ENCODE results near the gene PCGF1.

The PCGF1 gene

DNA sequence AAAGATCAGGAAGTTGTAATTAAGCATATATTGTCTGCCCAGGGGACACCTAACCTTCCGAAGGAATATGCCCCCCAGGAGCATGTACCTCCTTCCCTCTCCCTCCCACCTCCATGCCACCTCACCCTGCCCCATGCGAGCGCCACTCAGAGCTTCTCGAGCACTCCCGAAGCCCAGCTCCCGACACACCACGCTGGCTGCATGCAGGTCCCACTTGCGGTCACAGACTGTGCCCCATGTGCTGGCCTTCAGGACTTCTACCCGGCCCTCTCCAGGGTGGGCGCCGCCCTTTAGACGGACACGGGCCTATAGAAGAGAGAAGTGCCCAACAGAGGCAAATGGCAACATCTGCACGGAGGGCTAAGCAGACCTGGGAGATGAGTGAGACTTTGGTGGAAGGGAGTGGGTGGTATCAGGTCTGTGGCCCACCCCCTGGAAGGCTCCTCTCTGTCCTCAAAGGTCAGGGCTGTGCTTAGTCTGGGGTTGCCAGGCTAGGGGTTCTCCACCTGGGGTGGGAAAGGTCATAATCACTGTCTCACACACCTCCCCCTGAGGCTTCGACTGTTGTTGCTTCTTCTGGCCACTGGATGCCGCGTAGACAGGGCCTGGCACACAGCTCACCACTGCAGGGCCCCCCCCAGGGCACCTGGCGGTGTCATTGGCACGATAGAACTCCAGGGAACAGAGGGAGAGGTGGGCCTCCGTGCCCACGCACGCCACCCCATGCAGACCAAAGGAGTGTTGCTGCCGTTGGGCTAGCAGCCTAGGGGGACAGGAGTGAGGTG is 28.9 kb upstream of the PCGF1 start:
- no peak for DNase-seq

DNA sequence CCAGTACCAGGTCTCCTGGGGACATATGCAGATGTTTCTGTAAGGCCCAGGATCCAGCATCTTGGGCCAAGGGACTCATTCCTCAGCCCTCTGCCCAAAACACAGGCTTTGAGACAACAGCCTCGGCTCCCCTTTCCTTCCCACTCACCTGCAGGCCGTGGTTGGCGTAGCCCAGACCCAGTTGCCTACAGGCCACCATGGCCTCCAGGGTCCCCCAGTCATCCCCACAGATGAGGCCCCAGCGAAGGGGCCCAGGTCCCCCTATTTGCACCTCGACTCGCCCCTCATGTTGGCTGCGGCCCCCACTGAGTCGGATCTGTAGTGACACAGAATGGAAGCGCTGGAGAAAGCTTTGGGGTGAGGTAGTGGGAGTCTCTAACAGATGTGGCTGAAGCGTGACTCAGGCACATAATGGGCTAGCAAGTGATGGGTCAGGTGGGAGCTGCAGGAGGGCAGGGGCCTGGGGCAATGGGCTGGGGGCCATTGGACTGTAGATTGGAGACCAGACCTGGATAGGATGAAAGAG is 28.0 kb upstream of the PCGF1 start:
- no peak for DNase-seq

DNA sequence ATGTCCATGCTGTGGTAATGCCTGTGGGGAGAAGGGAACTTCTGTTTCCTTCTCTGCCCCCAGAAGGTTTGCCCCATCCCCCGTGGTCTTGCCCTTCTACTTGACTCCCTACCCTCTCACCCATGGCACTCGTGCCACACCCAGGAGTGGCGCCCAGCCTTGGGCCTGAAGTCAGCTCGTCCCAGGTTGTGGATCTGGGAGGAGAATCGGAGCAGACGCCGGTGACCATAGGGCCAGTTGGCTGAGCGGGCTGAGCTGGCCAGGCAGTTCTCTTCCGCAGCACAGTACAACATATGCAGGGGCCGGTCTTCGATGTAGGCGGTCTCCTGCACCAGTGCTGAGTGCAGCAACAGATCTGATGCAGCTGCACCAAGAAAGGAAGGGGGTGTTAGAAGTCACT is 26.9 kb upstream of the PCGF1 start:
- no peak for DNase-seq

DNA sequence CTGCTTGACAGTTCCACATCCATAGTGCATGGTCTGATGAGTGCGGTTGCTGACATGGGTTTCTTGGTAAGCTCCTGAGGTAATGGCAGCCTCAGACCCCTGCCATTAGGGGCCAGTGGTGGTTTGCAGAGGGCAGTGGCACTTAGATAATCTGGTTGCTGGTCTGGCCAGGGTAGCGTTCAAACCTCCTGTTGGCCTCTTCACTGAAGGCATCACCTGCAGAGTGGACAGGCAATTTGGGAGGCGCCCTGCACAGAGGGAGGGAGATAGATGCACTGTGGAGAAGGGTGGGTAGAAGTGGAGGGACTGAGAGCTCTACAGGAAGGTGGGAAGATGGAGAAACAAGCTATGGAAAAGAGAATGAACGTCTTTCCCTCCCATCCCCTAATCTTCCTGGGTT is 26.0 kb upstream of the PCGF1 start:
- DNase-seq, result no peak

DNA sequence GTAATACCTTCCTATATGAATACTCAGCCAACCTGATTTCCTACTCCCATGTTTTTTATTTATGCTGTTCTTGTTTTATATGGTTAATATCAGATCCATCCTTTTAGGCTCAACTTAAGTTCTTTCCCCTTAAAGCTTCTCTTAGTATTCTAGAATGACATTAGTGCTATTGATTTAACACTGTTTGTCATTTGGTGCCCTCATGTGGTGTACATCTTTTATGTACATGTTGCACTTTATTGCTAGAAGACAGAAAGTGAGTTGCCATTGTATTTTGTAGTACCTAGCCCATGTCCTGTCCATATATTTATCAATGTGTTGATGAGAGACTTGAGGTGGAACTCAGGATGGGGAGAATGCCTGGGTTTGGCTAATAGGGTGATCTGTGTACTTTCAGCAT is 24.7 kb upstream of the PCGF1 start:
- no peak for DNase-seq

DNA sequence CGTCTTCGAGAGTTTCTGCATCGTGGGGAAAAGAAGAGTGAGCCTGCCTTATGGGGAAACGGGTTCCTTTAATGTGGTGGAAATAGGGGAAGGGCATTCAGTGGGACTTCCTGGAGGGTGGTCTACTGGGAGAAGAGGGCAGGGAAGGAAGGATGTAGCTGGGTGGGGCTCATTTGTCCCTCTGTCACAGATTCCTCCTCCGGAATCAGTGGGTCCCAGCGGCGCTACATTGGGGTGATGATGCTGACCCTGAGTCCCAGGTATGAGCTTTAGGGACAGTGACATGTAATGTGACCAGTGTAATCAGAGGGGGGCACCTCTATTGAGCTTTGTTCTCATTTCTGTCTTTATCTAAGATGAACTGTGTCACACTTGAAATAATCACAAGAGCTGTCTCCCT is 24.2 kb upstream of the PCGF1 start:
- DNase-seq, result no peak

GRCh38 chr2:74530239-74531187 is 23.0 kb upstream of the PCGF1 start:
- peak; percentile 41 for DNase-seq

DNA sequence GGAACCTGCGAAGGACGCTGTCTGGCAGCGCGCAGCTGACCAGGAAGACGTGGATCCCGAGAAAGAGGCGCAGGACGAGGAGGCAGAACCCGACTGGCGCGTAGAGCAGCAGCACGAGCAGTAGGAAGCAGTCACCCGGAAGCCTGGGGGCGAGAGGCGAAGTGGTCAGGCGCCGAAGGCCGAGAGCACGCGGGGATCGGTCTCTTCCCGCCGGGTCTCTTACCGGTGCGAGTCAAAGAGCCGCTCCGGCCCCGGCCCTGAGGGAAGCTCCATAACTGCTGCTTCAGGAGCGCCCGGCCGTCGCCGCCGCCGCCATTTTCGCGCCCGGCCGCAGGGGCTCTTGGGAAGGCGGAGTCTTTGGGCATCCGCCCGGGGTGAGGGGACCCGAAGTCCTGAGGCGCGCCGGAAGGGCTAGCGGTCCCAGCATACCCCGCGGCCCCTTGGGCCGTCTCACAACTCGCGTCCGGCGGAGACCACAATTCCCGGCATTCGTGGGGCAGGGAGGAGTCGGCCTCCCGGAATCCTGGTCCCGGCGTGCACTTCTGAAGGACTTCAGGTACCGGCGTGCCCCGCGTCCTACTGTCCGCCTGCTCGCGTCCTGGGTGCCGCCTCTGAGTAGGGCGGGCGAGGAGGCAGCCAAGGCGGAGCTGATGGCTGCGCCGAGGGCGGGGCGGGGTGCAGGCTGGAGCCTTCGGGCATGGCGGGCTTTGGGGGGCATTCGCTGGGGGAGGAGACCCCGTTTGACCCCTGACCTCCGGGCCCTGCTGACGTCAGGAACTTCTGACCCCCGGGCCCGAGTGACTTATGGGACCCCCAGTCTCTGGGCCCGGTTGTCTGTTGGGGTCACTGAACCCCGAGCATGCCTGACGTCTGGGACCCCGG is 22.1 kb upstream of the PCGF1 start, which contains the start of the genes AUP1 and HTRA2:
Gene AUP1 (minus strand): TSS at position 350 of the 882 bp plus-strand sequence. CDS start 77 bp downstream, at position 273.
Gene HTRA2 (plus strand): TSS at position 577 of the 882 bp plus-strand sequence. CDS start 74 bp downstream, at position 651.
- DNase-seq, result peak; percentile 85

GRCh38 chr2:74528600-74529356 is 21.3 kb upstream of the PCGF1 start:
- peak; percentile 27 for DNase-seq

DNA sequence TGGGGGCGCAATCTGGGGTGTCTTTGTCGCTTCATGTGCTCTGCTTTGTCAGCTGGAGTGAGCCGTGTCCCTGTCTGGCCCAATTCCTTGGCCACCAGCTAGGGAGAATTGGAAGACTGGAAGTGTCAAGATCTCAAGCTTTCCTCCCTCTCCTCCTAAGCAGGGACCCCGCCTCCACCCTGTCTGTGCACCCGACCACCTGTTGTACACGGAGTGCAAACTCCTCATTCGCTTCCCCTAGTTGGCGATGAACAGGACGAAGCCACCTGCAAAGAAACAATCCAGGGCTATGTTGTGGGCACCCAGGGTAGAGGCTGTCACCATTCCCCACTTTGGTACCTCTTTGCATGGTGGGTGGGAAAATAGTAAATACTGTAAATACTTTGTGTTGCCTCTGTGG is 20.2 kb upstream of the PCGF1 start:
- no peak for DNase-seq

DNA sequence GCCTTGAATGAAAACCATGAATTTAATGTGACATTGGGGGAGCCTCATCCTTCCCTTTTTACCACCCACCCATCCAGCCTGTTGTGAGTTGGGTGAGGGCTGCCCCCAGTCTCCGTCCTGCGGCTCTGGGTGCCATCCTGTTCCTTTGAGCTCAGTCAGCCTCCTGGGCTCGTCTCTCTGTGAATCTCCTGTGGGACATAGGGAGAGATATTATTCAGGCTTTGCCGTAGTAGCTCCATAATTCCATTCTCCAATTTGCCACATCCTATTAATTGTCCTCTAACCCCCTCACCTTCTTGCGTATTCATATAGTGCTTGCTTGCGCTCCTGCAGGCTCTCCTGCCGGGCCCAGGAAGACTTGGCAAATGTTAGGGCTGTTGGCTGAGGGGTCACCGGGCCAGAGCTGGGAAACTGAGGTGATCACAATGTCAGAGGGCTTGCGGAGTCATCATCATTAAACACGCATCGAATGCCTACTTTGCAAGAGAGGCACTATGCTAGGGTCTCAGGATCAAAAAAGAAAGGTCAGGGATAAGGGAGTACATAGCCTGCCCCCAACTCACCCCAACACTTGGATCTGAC is 19.2 kb upstream of the PCGF1 start:
- no peak for DNase-seq

DNA sequence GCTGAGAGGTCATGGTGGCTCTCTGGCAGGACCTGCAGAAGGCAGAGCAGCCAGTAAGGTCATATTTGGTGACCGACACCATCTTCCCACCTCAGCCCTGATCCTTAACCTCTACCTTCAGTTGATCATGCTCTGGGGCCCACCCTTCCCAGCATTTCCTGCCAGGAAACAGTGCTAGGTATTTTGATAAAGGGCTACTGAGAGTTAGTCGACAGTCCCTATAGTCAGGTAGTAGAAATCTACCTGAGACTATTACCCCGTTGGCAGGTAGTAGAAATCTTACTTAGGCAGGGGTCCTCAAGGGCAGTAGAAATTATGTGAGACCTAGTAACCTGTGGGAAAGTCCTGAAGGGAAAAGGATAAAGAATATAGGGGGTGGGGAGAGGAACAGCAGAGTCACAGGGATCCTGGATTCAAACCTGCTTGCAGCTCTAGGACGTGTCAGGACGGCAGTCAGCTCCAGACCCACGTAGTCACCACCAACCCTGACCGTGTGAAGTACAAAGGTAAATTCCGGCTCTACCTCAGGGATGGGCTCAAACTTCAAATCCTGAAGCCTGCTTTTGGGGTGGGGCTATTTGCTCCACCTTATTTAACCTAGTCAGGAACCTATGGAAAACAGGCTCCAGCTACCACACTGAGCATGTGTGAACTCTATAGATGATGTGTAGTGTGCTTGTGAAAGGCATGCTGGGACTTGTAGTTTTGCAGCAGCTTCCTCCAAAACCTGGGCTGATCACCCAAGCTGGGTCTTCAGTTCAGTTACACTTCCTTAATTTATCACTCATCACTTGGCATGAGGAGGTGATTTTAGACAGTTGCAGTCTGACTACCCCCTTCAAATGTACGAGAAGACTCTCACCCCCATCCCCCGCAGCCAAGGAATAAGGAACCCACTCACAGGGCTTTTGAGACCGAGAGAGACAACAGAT is 18.5 kb upstream of the PCGF1 start, which contains the start of gene DQX1:
Gene DQX1 (minus strand): TSS at position 515 of the 932 bp plus-strand sequence. CDS start 502 bp downstream, at position 13.
- no peak for DNase-seq

DNA sequence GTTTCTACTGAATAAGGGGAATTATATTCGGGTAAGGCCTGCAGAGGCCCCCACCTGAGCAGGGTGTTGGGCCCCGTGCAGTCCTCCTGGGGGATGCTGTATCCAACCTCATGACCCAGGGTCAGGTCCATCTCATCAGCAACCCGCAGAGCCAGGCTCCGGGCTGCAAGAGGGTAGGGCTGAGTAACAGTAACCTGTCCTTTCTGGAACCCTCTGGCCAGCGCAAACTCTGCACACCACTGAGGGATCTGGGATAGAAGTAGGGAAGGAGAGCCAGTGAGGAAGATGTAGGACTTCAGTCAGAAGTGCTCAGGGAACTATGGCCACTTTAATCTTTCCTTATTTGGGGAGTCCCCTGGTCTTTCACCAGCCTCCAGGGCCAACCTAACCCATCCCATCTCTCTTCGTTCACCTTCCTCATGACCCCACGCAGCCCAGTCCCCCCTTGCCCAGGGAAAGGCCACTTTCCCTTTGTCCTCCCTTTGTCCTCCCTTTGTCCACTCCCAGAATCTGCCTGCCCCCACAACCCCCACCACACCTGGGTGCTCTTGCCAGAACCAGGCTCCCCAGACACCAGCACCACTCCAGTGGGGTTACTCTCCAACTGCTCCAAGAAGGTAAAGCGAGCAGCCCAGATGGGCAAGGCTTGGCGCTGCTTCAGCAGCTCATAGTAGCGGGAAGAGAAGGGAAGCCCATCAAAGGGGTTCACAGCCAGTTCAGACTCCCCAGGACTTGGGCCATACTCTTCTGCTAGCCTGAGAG is 17.6 kb upstream of the PCGF1 start:
- DNase-seq, result no peak

- DNase-seq, result no peak
These were observed 16.5 kb upstream of the PCGF1 start for GRCh38 chr2:74524005-74524404.

DNA sequence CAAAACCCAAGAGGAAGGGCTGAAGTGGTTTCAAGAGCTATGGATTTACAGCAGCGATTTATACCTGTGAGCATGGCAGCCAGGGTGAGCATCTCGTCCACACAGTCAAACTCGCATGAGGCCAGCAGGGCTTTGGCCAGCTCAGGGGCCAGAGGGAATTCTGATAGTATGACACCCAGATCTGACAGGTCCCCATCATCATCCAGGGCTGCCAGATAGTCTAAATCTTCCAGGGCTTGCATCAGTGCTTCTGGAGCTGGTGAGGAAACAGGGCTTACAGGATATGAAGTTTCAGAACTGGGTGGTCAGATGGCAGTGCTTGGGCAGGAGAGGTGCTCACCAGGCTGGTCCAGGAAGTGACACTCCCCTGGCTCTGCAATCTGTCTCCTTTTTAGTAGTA is 15.0 kb upstream of the PCGF1 start:
- no peak for DNase-seq

GRCh38 chr2:74516650-74517049 is 9.2 kb upstream of the PCGF1 start:
- no peak for DNase-seq

- DNase-seq, result peak; percentile 79
These were observed 8.6 kb upstream of the PCGF1 start for GRCh38 chr2:74515981-74516633.

DNA sequence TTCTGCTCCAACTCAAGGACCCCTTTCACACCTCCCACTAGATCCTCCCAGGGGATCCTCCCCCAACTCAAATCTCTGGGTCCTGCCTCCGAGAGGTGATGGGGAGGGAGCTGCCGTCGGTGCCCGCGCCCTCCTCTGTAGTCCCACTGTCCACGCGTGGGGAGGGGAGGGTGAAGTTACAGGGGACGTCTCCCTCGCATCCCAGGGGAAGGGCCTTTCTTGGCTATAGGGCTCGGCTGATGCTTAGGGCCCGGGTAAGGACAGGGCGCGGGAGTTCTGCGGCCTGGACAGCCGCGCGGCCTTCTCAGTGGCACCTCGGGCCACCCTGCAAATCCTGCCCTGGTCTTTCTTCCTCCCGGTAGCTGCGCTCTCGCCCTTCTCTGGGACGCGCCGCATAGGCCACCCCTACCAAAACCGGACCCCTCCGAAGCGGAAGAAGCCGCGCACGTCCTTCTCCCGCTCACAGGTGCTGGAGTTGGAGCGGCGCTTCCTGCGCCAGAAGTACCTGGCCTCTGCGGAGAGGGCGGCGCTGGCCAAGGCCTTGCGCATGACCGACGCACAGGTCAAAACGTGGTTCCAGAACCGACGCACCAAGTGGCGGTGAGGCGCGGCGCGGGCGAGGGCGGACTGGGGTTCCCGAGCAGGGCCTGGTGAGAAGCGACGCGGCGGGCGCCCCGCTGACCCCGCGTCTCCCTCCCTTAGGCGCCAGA is 7.9 kb upstream of the PCGF1 start:
- no peak for DNase-seq

Measured in stimulated activated CD4-positive, alpha-beta T cell treated with anti-CD3 and anti-CD28 coated beads, Interleukin-12 subunit alpha, Interleukin-12 subunit beta, amount 100 ng/mL, for 4 hours (primary cell).